Omental fat pad (tissue), 4 donors: ENCODE data around the gene BAZ2B. TPM values are rescaled to one million over a fixed set of nuclear protein-coding genes. Genes with fewer than 3 reads are reported as not detected.

Experiments
- ATAC-seq: fragments of 150-250 bp; one replicate; pipeline ENCODE4 v1.9.1; 2016; ENCODE audit warnings: mild to moderate bottlenecking, moderate library complexity; ENCODE audit not compliant: low FRiP score
- DNase-seq: peaks from one replicate; pipeline ENCODE4 v3.0.0-alpha.2; 2019; ENCODE audit warnings: low spot score
- total RNA-seq, 4 donors: library from RNA; depleted of rRNA; stranded (reverse); fragments of >200 nt; gene quantifications; one replicate each; pipeline ENCODE4 v1.1.0, GENCODE V29; 2016
- TF ChIP-seq, protein P1 (sequence below), 3 donors: fragments of 450-650 bp; IDR thresholded peaks; one replicate each; pipeline ENCODE4 v1.5.1; 2016 to 2017; ENCODE audit warnings: antibody characterized with exemption in 3 of 3, mild to moderate bottlenecking in 3 of 3, moderate library complexity in 2 of 3

BAZ2B gene
- total RNA-seq, 4 donors from 2014 or later: 47.3 to 147 (median 88.9) TPM

DNA sequence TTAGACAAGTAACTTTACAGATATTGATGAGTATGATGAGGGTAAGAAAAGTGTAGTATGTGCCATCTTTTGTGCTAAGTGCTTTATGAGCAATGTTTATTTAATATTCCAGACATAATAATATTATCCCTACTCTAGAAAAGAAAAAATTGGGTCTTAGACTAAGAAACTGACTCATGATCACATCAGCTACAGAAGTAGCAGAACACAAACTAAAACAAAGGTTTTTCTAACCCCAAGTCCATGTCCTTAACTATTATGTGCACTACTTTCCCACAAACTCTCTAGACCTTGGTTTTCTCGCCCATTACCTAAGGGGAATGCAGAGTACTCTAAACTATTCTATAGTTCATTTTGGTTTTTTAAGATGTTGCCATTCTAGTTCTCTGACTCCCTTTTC, 64.5 kb downstream of the BAZ2B start:
- TF ChIP-seq, protein P1, sequence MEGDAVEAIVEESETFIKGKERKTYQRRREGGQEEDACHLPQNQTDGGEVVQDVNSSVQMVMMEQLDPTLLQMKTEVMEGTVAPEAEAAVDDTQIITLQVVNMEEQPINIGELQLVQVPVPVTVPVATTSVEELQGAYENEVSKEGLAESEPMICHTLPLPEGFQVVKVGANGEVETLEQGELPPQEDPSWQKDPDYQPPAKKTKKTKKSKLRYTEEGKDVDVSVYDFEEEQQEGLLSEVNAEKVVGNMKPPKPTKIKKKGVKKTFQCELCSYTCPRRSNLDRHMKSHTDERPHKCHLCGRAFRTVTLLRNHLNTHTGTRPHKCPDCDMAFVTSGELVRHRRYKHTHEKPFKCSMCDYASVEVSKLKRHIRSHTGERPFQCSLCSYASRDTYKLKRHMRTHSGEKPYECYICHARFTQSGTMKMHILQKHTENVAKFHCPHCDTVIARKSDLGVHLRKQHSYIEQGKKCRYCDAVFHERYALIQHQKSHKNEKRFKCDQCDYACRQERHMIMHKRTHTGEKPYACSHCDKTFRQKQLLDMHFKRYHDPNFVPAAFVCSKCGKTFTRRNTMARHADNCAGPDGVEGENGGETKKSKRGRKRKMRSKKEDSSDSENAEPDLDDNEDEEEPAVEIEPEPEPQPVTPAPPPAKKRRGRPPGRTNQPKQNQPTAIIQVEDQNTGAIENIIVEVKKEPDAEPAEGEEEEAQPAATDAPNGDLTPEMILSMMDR (IDR thresholded peaks at IDR 0.05): no peak
- no peak for DNase-seq
- no peak for ATAC-seq

DNA sequence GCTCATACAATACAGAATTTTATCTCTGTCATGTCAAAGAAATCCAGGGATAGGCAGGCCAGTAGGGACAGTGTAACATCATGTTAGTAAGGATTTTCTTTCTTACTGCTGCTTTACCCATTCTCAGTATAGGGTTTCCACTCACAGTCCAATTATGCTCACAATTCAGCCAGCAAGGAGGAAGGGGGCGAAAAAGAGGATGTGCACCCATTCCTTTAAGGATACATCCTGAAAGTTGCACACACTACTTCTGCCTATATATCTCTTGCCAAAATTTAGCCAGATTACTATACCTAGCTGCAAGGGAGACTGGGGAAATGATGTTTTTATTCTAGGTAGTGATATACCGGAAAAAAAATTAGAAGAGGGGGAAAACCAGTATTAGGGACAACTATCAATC, 66.1 kb downstream of the BAZ2B start:
- TF ChIP-seq, protein P1 (IDR thresholded peaks at IDR 0.05): no peak
- DNase-seq: no peak
- no peak for ATAC-seq

DNA sequence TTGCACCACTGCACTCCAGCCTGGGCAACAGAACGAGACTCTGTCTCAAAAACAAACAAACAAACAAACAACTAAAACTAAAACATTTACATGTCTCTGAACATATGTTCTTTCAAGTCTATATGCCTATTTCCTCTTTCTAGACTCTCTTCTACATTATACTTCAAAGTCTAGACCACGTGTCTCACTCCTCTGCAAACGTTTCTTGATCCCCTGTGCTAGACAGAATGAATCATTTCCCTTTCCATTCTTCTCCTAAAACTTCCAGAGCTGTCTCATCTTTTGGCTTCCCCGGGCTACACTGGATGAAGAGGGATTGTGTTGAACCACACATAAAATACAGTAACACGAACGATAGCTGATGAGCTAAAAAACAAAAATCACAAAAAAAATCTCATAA, 67.1 kb downstream of the BAZ2B start:
- ATAC-seq: no peak
- TF ChIP-seq, protein P1 (IDR thresholded peaks at IDR 0.05): no peak
- no peak for DNase-seq

DNA sequence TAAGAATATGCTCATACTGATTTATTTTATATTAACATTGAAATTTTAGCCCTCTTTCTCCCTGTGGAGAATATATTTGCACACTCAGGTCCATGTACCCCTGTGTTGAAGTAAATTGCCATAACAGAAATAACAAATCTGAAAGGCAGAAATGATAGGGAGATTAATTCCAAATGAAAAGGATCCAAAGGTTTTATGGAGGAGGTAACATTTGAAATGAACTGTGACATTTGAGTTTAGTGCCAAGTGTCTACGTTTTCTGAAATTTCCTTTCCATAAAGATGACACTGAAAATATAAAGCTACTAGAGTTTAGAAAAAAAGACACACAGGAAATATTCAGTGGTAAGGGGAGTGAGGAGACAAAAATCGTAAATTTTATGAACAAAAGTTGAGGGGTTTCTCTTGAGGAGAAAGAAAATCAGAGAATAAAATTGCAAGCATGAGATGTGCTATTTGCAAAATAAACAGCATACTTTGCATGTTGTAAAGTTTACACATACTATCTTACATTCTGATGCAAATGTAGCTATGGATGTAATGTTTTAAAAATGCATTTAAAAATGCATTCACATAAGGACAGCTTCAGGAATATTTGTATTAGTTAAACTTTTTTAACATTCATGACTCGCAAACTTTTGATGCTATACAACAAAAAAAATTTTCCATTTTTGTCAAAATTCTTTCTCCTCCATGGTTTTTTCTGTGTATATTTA, 69.5 kb downstream of the BAZ2B start:
- TF ChIP-seq, protein P1 (IDR thresholded peaks at IDR 0.05): no peak
- DNase-seq: no peak
- ATAC-seq: no peak

DNA sequence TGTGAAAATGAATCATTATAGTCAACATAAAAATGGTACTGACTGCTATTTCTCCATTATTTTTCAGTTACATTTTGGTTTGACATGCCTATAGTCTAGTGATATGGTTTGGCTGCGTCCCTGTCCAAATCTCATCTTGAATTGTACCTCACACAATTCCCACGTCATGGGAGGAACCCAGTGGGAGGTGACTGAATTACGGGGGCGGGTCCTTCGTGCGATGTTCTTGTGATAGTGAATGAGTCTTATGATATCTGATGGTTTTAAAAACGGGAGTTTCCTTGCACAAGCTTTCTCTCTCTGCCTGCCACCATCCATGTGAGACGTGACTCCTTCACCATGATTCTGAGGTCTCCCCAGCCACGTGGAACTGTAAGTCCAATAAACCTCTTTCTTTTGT, 70.3 kb downstream of the BAZ2B start:
- no peak for ATAC-seq
- TF ChIP-seq, protein P1 (IDR thresholded peaks at IDR 0.05): no peak

DNA sequence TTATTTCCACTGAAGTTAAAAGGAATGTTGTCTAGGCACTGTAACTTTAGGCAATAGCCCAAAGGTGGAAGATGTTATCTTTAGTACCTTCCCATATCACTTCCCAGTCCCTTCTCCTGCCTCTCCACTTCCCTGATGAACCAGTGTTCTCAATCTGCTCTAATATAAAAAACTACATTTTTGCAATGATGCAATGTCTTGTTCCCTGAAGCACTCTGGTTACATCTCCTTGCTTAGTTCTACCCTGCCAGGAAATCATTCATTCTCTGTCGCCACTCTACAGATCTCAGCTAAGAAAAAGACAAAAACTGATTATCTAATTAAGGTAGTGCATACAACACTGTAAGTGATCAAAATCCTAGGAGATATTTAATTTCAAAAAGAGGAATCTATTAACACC, 71.3 kb downstream of the BAZ2B start:
- TF ChIP-seq, protein P1 (IDR thresholded peaks at IDR 0.05): no peak
- DNase-seq: no peak
- ATAC-seq: no peak

More for the DNA sequence above, 70.3 kb downstream of the BAZ2B start:
- no peak for DNase-seq

DNA sequence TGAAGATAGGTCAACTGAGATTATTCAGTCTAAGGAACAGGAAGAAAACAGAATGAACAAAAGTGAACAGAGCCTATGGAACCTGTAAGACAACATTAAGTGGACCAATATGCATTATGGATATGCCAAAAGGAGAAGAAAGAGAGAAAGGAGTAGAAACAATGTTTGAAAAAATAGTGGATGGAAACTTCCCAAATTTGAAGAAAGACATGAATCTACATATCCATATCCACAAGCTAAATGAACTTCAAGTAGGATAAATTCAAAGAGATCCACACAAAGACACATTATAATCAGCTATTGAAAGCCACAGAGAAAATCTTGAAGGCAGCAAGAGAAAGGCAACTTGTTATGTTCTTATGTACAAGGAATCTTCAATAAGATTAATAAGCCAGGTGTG, 74.2 kb downstream of the BAZ2B start:
- ATAC-seq (no peak), DNase-seq (no peak)
- TF ChIP-seq, protein P1 (IDR thresholded peaks at IDR 0.05): no peak
